KMS-11 (cell line): Measurements from ENCODE around the gene RGL1.
A peak's percentile ranks its signal among the peaks of the same experiment; 100 is the strongest.

Source experiments
- H2AFZ ChIP-seq: fragments of 200-600 bp; sonication (generic); 2 replicates; pipeline ENCODE4 v1.6.1; 2016; ENCODE audit warnings: antibody characterized with exemption, mixed run types, low read depth
- H3K27ac ChIP-seq: fragments of 200-600 bp; sonication (generic); 2 replicates; pipeline ENCODE4 v1.6.1; 2016; ENCODE audit warnings: mild to moderate bottlenecking, mixed run types
- H3K27me3 ChIP-seq: fragments of 200-600 bp; sonication (generic); 2 replicates; pipeline ENCODE4 v1.6.1; 2017; ENCODE audit warnings: mild to moderate bottlenecking, low read depth, mixed run types, moderate library complexity; ENCODE audit not compliant: insufficient read depth
- H3K36me3 ChIP-seq: fragments of 200-600 bp; sonication (generic); 2 replicates; pipeline ENCODE4 v1.6.1; 2017; ENCODE audit warnings: mild to moderate bottlenecking, mixed run types; ENCODE audit not compliant: insufficient read depth
- H3K4me1 ChIP-seq: fragments of 200-600 bp; sonication (generic); 2 replicates; pipeline ENCODE4 v1.6.1; 2016; ENCODE audit warnings: mild to moderate bottlenecking, low read depth, mixed run types; ENCODE audit not compliant: poor library complexity, severe bottlenecking
- H3K4me2 ChIP-seq: fragments of 200-600 bp; sonication (generic); 2 replicates; pipeline ENCODE4 v1.7.0; 2016; ENCODE audit warnings: mild to moderate bottlenecking, mixed run types
- H3K4me3 ChIP-seq: fragments of 200-600 bp; sonication (generic); IDR thresholded peaks from 2 replicates; pipeline ENCODE4 v1.6.1; 2017; ENCODE audit warnings: low read depth, low read length, mixed read lengths; ENCODE audit not compliant: insufficient read depth
- H3K79me2 ChIP-seq: fragments of 200-600 bp; sonication (generic); 2 replicates; pipeline ENCODE4 v1.6.1; 2016; ENCODE audit warnings: low read depth, mixed run types; ENCODE audit not compliant: insufficient read depth
- H3K9ac ChIP-seq: fragments of 200-600 bp; sonication (generic); 2 replicates; pipeline ENCODE4 v1.6.1; 2016; ENCODE audit warnings: mild to moderate bottlenecking, mixed run types
- H4K20me1 ChIP-seq: fragments of 200-600 bp; sonication (generic); 2 replicates; pipeline ENCODE4 v1.6.1; 2016; ENCODE audit warnings: mild to moderate bottlenecking, mixed run types; ENCODE audit not compliant: insufficient read depth
- CTCF ChIP-seq: fragments of 200-600 bp; sonication (generic); conservative IDR thresholded peaks from 2 replicates; pipeline ENCODE4 v1.6.1; 2017; ENCODE audit warnings: low read depth, mild to moderate bottlenecking, antibody characterized with exemption, low read length, moderate library complexity, mixed read lengths

The RGL1 gene

GRCh38 chr1:183922197-183922596 lies 117.3 kb downstream of the RGL1 start:
- H3K79me2 ChIP-seq: no peaks in the 10 kb centered on the region
- H3K9ac ChIP-seq: no peak overlapping the region
- H3K27me3 ChIP-seq: no peaks in the 10 kb centered on the region
- H3K4me3 ChIP-seq: no peak overlapping the region
- TF ChIP-seq CTCF: peak; percentile 42
- H4K20me1 ChIP-seq: no peaks in the 10 kb centered on the region
- no peak overlapping the region for H2AFZ ChIP-seq
- no peaks in the 10 kb centered on the region; the same call in 1 of the 2 replicates for H3K36me3 ChIP-seq
- no peaks in the 10 kb centered on the region for H3K4me1 ChIP-seq
- H3K27ac ChIP-seq: no peak overlapping the region
- no peak overlapping the region for H3K4me2 ChIP-seq

GRCh38 chr1:183925947-183926346 lies 121.0 kb downstream of the RGL1 start:
- TF ChIP-seq CTCF: no peak
- Histone ChIP-seq H4K20me1 (no peaks in the 10 kb centered on the region), H3K27me3 (no peaks in the 10 kb centered on the region), H3K4me3 (no peak overlapping the region), H2AFZ (no peak overlapping the region), H3K9ac (no peak overlapping the region), H3K4me2 (no peak overlapping the region), H3K79me2 (no peaks in the 10 kb centered on the region), H3K36me3 (no peaks in the 10 kb centered on the region; the same call in 1 of the 2 replicates), H3K27ac (no peak overlapping the region), H3K4me1 (no peaks in the 10 kb centered on the region)

GRCh38 chr1:183926983-183927382 lies 122.1 kb downstream of the RGL1 start:
- H3K4me3 ChIP-seq: no peak overlapping the region
- no peak overlapping the region for H2AFZ ChIP-seq
- H4K20me1 ChIP-seq: no peaks in the 10 kb centered on the region
- no peaks in the 10 kb centered on the region for H3K4me1 ChIP-seq
- H3K27ac ChIP-seq: no peak overlapping the region
- H3K27me3 ChIP-seq: no peaks in the 10 kb centered on the region
- H3K4me2 ChIP-seq: no peak overlapping the region
- TF ChIP-seq CTCF: no peak
- H3K79me2 ChIP-seq: no peaks in the 10 kb centered on the region
- no peaks in the 10 kb centered on the region; the same call in 1 of the 2 replicates for H3K36me3 ChIP-seq
- H3K9ac ChIP-seq: no peak overlapping the region

GRCh38 chr1:183931646-183932271 lies 126.8 kb downstream of the RGL1 start:
- Histone ChIP-seq H3K27me3 (no peaks in the 10 kb centered on the region), H3K4me3 (no peak overlapping the region), H3K79me2 (no peaks in the 10 kb centered on the region), H2AFZ (no peak overlapping the region), H3K27ac (no peak overlapping the region), H3K4me2 (no peak overlapping the region), H4K20me1 (no peaks in the 10 kb centered on the region), H3K36me3 (no peaks in the 10 kb centered on the region), H3K9ac (no peak overlapping the region), H3K4me1 (no peaks in the 10 kb centered on the region)
- TF ChIP-seq CTCF: no peak
